H1 (cell line): ENCODE measurements around the gene ADPRHL1. TPM values are rescaled to one million over a fixed set of nuclear protein-coding genes. Genes with fewer than 3 reads are reported as not detected.

Experiments used
- CTCF ChIA-PET: fragments of 300-600 bp; sonication (Branson Sonifier 250); formaldehyde crosslinking; loops from one replicate; lab custom pipeline; 2021; ENCODE audit not compliant: partially characterized antibody; lab: Charles Lee
- POLR2A ChIA-PET: fragments of 300-600 bp; sonication (Branson Sonifier 250); formaldehyde crosslinking; loops from one replicate; lab custom pipeline; 2021; ENCODE audit warnings: inconsistent platforms; ENCODE audit not compliant: partially characterized antibody; lab: Charles Lee
- DNase-seq, 2 experiments: peaks; one replicate each; pipeline versions ENCODE4 v3.0.0 to v3.0.0-alpha.2; 2010 to 2022; ENCODE audit warnings: low spot score in 2 of 2, low read depth in 1 of 2, mixed read lengths in 1 of 2
- FAIRE-seq: peaks from 2 replicates; lab custom pipeline; 2011; peaks lifted over from hg19 to GRCh38; lab: Jason Lieb, UNC
- H2AFZ ChIP-seq: 2 replicates; pipeline ENCODE4 v1.8.1; 2012; ENCODE audit warnings: low read length, inconsistent platforms
- H2AK5ac ChIP-seq: 2 replicates; pipeline ENCODE4 v1.6.1; 2013; ENCODE audit warnings: low read depth, low read length
- H2BK120ac ChIP-seq: replicated peaks from 2 replicates; pipeline ENCODE3; 2013; ENCODE audit warnings: low read depth, low read length, inconsistent platforms
- H2BK12ac ChIP-seq: 2 replicates; pipeline ENCODE4 v1.6.1; 2013; ENCODE audit warnings: low read depth, low read length
- H2BK15ac ChIP-seq: 2 replicates; pipeline ENCODE4 v1.6.1; 2013; ENCODE audit warnings: low read length
- H2BK20ac ChIP-seq: 2 replicates; pipeline ENCODE4 v1.6.1; 2013; ENCODE audit warnings: low read length
- H2BK5ac ChIP-seq: 2 replicates; pipeline ENCODE4 v1.6.1; 2013; ENCODE audit warnings: low read depth, low read length
- H3K14ac ChIP-seq: 2 replicates; pipeline ENCODE4 v1.6.1; 2013; ENCODE audit warnings: inconsistent platforms; ENCODE audit not compliant: insufficient read length
- H3K18ac ChIP-seq: 2 replicates; pipeline ENCODE4 v1.6.1; 2013; ENCODE audit warnings: low read length; ENCODE audit errors: extremely low read depth
- H3K23ac ChIP-seq: 2 replicates; pipeline ENCODE4 v1.6.1; 2013; ENCODE audit warnings: inconsistent platforms; ENCODE audit not compliant: insufficient read length
- H3K23me2 ChIP-seq: 2 replicates; pipeline ENCODE4 v1.6.1; 2013; ENCODE audit warnings: low read depth, low read length
- H3K27ac ChIP-seq: 2 replicates; pipeline ENCODE4 v1.6.1; 2011; ENCODE audit warnings: low read depth, low read length, inconsistent platforms
- H3K27me3 ChIP-seq, 4 experiments: replicated peaks in 1 of 4; 1 replicate in 1 of 4; 2 replicates in 3 of 4; pipeline versions ENCODE4 v1.6.1 to v1.8.1; 2011 to 2013; ENCODE audit warnings: low read length in 3 of 4, mild to moderate bottlenecking in 3 of 4, inconsistent platforms in 2 of 4, mixed read lengths in 2 of 4, moderate library complexity in 1 of 4; ENCODE audit not compliant: control insufficient read depth in 3 of 4, insufficient read depth in 3 of 4; ENCODE audit errors: extremely low read depth in 1 of 4
- H3K36me3 ChIP-seq, 4 experiments: 2 replicates each; pipeline versions ENCODE4 v1.6.1 to v1.8.1; 2011 to 2013; ENCODE audit warnings: mild to moderate bottlenecking in 4 of 4, low read length in 3 of 4, moderate library complexity in 2 of 4, control low read depth in 1 of 4, inconsistent platforms in 1 of 4; ENCODE audit not compliant: insufficient read depth in 4 of 4, control insufficient read depth in 2 of 4
- H3K4ac ChIP-seq: replicated peaks from 2 replicates; pipeline ENCODE3; 2013; ENCODE audit warnings: low read length, low read depth, mixed read lengths, inconsistent platforms; ENCODE audit not compliant: insufficient read length
- H3K4me1 ChIP-seq, 4 experiments: replicated peaks in 1 of 4; 1 replicate in 1 of 4; 2 replicates in 3 of 4; pipeline versions ENCODE4 v1.6.1 to v1.8.1; 2011 to 2013; ENCODE audit warnings: low read length in 3 of 4, inconsistent platforms in 2 of 4, mixed read lengths in 1 of 4; ENCODE audit not compliant: insufficient read depth in 4 of 4, control insufficient read depth in 3 of 4
- H3K4me2 ChIP-seq, 2 experiments: 2 replicates each; pipeline versions ENCODE4 v1.6.1 to v1.8.1; 2011 to 2013; ENCODE audit warnings: low read depth in 2 of 2, low read length in 2 of 2, control low read depth in 1 of 2, inconsistent platforms in 1 of 2, mild to moderate bottlenecking in 1 of 2; ENCODE audit not compliant: insufficient read depth in 1 of 2
- H3K4me3 ChIP-seq, 4 experiments: fragments of 200-600, 300-600 bp in 1 of 4; sonication (generic), shearing (Covaris generic), sonication (Bioruptor Twin) in 1 of 4; 2 replicates each; pipeline versions ENCODE4 v1.5.1 to v1.8.1; 2011 to 2016; ENCODE audit warnings: low read length in 4 of 4, low read depth in 3 of 4, control low read depth in 2 of 4, inconsistent platforms in 2 of 4, mild to moderate bottlenecking in 2 of 4, mixed read lengths in 1 of 4, moderate library complexity in 1 of 4; ENCODE audit not compliant: insufficient read depth in 2 of 4; ENCODE audit errors: extremely low read depth in 1 of 4
- H3K56ac ChIP-seq: replicated peaks from 2 replicates; pipeline ENCODE3; 2013; ENCODE audit warnings: low read depth, mild to moderate bottlenecking, mixed read lengths, low read length, inconsistent platforms; ENCODE audit not compliant: insufficient read length
- H3K79me1 ChIP-seq: 2 replicates; pipeline ENCODE4 v1.6.1; 2013; ENCODE audit warnings: low read depth, low read length, control low read depth
- H3K79me2 ChIP-seq, 2 experiments: 2 replicates each; pipeline versions ENCODE4 v1.6.1 to v1.8.1; 2012 to 2013; ENCODE audit warnings: low read length in 2 of 2, mild to moderate bottlenecking in 2 of 2, inconsistent platforms in 1 of 2; ENCODE audit not compliant: insufficient read depth in 2 of 2, control insufficient read depth in 1 of 2
- H3K9ac ChIP-seq, 4 experiments: replicated peaks in 1 of 4; 1 replicate in 1 of 4; 2 replicates in 3 of 4; pipeline versions ENCODE4 v1.6.1 to v1.8.1; 2011 to 2013; ENCODE audit warnings: low read depth in 3 of 4, low read length in 3 of 4, control low read depth in 2 of 4, mild to moderate bottlenecking in 2 of 4, moderate library complexity in 2 of 4, inconsistent platforms in 1 of 4; ENCODE audit errors: extremely low read depth in 1 of 4
- H3K9me3 ChIP-seq, 2 experiments: 2 replicates each; pipeline versions ENCODE4 v1.6.1 to v1.8.1; 2012 to 2013; ENCODE audit warnings: mild to moderate bottlenecking in 2 of 2, moderate library complexity in 2 of 2, control low read depth in 1 of 2, inconsistent platforms in 1 of 2, low read depth in 1 of 2, low read length in 1 of 2, mixed read lengths in 1 of 2; ENCODE audit not compliant: insufficient read depth in 2 of 2
- H4K20me1 ChIP-seq, 2 experiments: replicated peaks in 1 of 2; 2 replicates each; pipeline versions ENCODE3 to v1.8.1; 2011 to 2013; ENCODE audit warnings: inconsistent platforms in 2 of 2, low read length in 2 of 2, mild to moderate bottlenecking in 1 of 2; ENCODE audit not compliant: insufficient read depth in 2 of 2, control insufficient read depth in 1 of 2
- H4K5ac ChIP-seq: 2 replicates; pipeline ENCODE4 v1.6.1; 2013; ENCODE audit warnings: low read length, low read depth, mixed read lengths, inconsistent platforms; ENCODE audit not compliant: insufficient read length
- H4K8ac ChIP-seq: 2 replicates; pipeline ENCODE4 v1.8.0; 2013; ENCODE audit warnings: mild to moderate bottlenecking, moderate library complexity, low read length, inconsistent platforms; ENCODE audit not compliant: insufficient read depth; ENCODE audit errors: extremely low read depth
- H4K91ac ChIP-seq: replicated peaks from 2 replicates; pipeline ENCODE3; 2013; ENCODE audit warnings: low read length, mixed read lengths, inconsistent platforms; ENCODE audit not compliant: insufficient read length
- CBX5 ChIP-seq: fragments of 300-800, 300-1000 bp; sonication (generic); IDR thresholded peaks from 2 replicates; pipeline ENCODE4 v1.7.1; 2016; ENCODE audit warnings: antibody characterized with exemption, low read length, low read depth
- CHD1 ChIP-seq: IDR thresholded peaks from 2 replicates; pipeline ENCODE4 v1.6.1; 2012; ENCODE audit warnings: low read depth, low read length, improper control_type of control experiment
- CREB1 ChIP-seq: IDR thresholded peaks from 2 replicates; pipeline ENCODE4 v1.6.1; 2012; ENCODE audit warnings: inconsistent platforms
- CTCF ChIP-seq, 3 experiments: IDR thresholded peaks; 1 replicate in 2 of 3; 2 replicates in 1 of 3; pipeline versions ENCODE4 v1.5.1 to v1.6.1; 2011; ENCODE audit warnings: low read length in 3 of 3, mild to moderate bottlenecking in 3 of 3, inconsistent platforms in 2 of 3, low read depth in 1 of 3, moderate library complexity in 1 of 3; ENCODE audit not compliant: insufficient read depth in 1 of 3; ENCODE audit errors: control extremely low read depth in 1 of 3
- EGR1 ChIP-seq: IDR thresholded peaks from 2 replicates; pipeline ENCODE4 v1.6.1; 2011; ENCODE audit warnings: low read depth, low read length, borderline replicate concordance
- GABPA ChIP-seq: IDR thresholded peaks from 2 replicates; pipeline ENCODE4 v1.6.1; 2011; ENCODE audit warnings: mild to moderate bottlenecking, low read length, moderate library complexity, borderline replicate concordance; ENCODE audit not compliant: insufficient read depth
- JUN ChIP-seq: IDR thresholded peaks from 2 replicates; pipeline ENCODE4 v1.6.1; 2011; ENCODE audit warnings: low read depth, mild to moderate bottlenecking, improper control_type of control experiment, low read length
- POU5F1 ChIP-seq: IDR thresholded peaks from 2 replicates; pipeline ENCODE4 v1.6.1; 2011; ENCODE audit warnings: low read depth, mild to moderate bottlenecking, low read length, moderate library complexity
- RNF2 ChIP-seq: fragments of 200-900, 300-1000 bp; sonication (generic); IDR thresholded peaks from 2 replicates; pipeline ENCODE4 v1.7.1; 2016; ENCODE audit warnings: borderline replicate concordance, low read depth, mild to moderate bottlenecking, antibody characterized with exemption, low read length; ENCODE audit not compliant: poor library complexity, severe bottlenecking; ENCODE audit errors: missing control alignments
- TBP ChIP-seq: IDR thresholded peaks from 2 replicates; pipeline ENCODE4 v1.6.1; 2011; ENCODE audit warnings: low read depth, low read length, improper control_type of control experiment
- TEAD4 ChIP-seq: IDR thresholded peaks from 2 replicates; pipeline ENCODE4 v1.6.1; 2012; ENCODE audit warnings: low read depth, low read length, inconsistent platforms, mixed read lengths
- WGBS, 2 experiments: shearing (Covaris generic) in 1 of 2; methylation state at CpG; one replicate each; pipeline versions ENCODE4 v1.1.6 to v1.1.7; 2013 to 2015; ENCODE audit warnings: low lambda C conversion rate in 2 of 2, mixed read lengths in 2 of 2, inconsistent platforms in 1 of 2, low coverage in 1 of 2, missing lambda C conversion rate in 1 of 2; ENCODE audit not compliant: insufficient replicate concordance in 2 of 2, insufficient coverage in 1 of 2, insufficient read length in 1 of 2; ENCODE audit errors: extremely low coverage in 1 of 2, missing lambda C conversion rate in 1 of 2; 5-methylcytosine and 5-hydroxymethylcytosine counted together
- polyA plus RNA-seq, 7 experiments: library from polyadenylated mRNA; depleted of rRNA in 3 of 7; stranded (reverse) in 5 of 7; unstranded in 2 of 7; fragments of >200 nt in 5 of 7; fragments of 200-250 nt in 2 of 7; gene quantifications; 1 replicate in 5 of 7; 2 replicates in 1 of 7; 4 replicates in 1 of 7; pipeline versions ENCODE4 v1.2.1 to v1.2.3, GENCODE V29; 2011 to 2013; ENCODE audit warnings: missing spikeins in 2 of 7, mixed read lengths in 2 of 7
- total RNA-seq: library from RNA; stranded (reverse); fragmentation: NEBNext Ultra II Directional; extraction: Animal tissue kit (Norgen Biotek cat#: 25700); gene quantifications from 2 replicates; pipeline ENCODE4 v1.2.1, GENCODE V29; 2021

The ADPRHL1 gene
- total and polyA plus RNA-seq, 2 of the 8 experiments (the other 6 are each of a cell fraction or from before 2014, with no cell fraction given), result 0.74 to 1.7 TPM

- Histone ChIP-seq H2BK20ac (no peak overlapping the region), H2BK120ac (no peak overlapping the region), H4K8ac (no peak overlapping the region), H3K23me2 (peaks cover 4% of the 10 kb centered on the region; the same call in 1 of the 2 replicates), H3K36me3 (no peaks in the 10 kb centered on the region), H3K79me1 (no peaks in the 10 kb centered on the region), H2BK5ac (no peak overlapping the region), H3K4me1 (peaks cover 0 to 6% (median 0%) of the 10 kb centered on the region in 4 experiments; a peak in 1 of 7 replicates), H3K9ac (no peak overlapping the region), H3K4ac (no peak overlapping the region), H3K18ac (no peak overlapping the region), H2AK5ac (no peak overlapping the region), H4K5ac (no peak overlapping the region), H4K91ac (no peak overlapping the region), H3K79me2 (no peaks in the 10 kb centered on the region), H2BK12ac (no peak overlapping the region), H3K4me2 (no peak overlapping the region), H3K56ac (no peak overlapping the region), H4K20me1 (no peaks in the 10 kb centered on the region), H3K23ac (no peak overlapping the region), H2BK15ac (no peak overlapping the region), H2AFZ (no peak overlapping the region), H3K9me3 (no peaks in the 10 kb centered on the region), H3K27me3 (no peaks in the 10 kb centered on the region), H3K4me3 (no peak overlapping the region), H3K27ac (no peak overlapping the region), H3K14ac (no peak overlapping the region)
- DNase-seq, result no peak
- FAIRE-seq, result no peak
- 92% methylated on average over 24 of the region's 26 CpGs; no CpG with 5 or more reads in 1 of the 2 experiments for WGBS, 2 experiments
- CTCF ChIA-PET, result interaction anchor here (1.0 to 1.3 kb wide), 3 partner anchors 28 to 74 kb away, joined by 3 to 7 read pairs (median 3); no protein-coding TSS in a partner anchor
- POLR2A ChIA-PET, result no interaction called here
- no peak for TF ChIP-seq TEAD4
- TF ChIP-seq TBP, result no peak
- no peak for TF ChIP-seq CREB1
- TF ChIP-seq EGR1, result no peak
- TF ChIP-seq CBX5, result no peak
- TF ChIP-seq JUN, result no peak
- no peak for TF ChIP-seq GABPA
- TF ChIP-seq RNF2, result no peak
- TF ChIP-seq CTCF (IDR thresholded peaks at IDR 0.05; ENCODE audit: control extremely low read depth in 1 of 3, insufficient read depth in 1 of 3, low read depth in 1 of 3, low read length in 3 of 3), result no peak
- TF ChIP-seq CHD1, result no peak
- no peak for TF ChIP-seq POU5F1
These were observed 30.3 kb downstream of the ADPRHL1 start for GRCh38 chr13:113422807-113423519.
